LoVo (cell line): ENCODE measurements around the gene INTS12.
A peak's percentile ranks its signal among the peaks of the same experiment; 100 is the strongest.
"Not testable (repeated sequence)": the region's sequence is repeated elsewhere in the genome, so short reads cannot be mapped to it uniquely, and the experiment has no call there.

Source experiments
- DNase-seq: peaks from one replicate; pipeline ENCODE4 v3.0.0-alpha.2; 2016; ENCODE audit warnings: low spot score

The INTS12 gene, protein sequence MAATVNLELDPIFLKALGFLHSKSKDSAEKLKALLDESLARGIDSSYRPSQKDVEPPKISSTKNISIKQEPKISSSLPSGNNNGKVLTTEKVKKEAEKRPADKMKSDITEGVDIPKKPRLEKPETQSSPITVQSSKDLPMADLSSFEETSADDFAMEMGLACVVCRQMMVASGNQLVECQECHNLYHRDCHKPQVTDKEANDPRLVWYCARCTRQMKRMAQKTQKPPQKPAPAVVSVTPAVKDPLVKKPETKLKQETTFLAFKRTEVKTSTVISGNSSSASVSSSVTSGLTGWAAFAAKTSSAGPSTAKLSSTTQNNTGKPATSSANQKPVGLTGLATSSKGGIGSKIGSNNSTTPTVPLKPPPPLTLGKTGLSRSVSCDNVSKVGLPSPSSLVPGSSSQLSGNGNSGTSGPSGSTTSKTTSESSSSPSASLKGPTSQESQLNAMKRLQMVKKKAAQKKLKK

DNA sequence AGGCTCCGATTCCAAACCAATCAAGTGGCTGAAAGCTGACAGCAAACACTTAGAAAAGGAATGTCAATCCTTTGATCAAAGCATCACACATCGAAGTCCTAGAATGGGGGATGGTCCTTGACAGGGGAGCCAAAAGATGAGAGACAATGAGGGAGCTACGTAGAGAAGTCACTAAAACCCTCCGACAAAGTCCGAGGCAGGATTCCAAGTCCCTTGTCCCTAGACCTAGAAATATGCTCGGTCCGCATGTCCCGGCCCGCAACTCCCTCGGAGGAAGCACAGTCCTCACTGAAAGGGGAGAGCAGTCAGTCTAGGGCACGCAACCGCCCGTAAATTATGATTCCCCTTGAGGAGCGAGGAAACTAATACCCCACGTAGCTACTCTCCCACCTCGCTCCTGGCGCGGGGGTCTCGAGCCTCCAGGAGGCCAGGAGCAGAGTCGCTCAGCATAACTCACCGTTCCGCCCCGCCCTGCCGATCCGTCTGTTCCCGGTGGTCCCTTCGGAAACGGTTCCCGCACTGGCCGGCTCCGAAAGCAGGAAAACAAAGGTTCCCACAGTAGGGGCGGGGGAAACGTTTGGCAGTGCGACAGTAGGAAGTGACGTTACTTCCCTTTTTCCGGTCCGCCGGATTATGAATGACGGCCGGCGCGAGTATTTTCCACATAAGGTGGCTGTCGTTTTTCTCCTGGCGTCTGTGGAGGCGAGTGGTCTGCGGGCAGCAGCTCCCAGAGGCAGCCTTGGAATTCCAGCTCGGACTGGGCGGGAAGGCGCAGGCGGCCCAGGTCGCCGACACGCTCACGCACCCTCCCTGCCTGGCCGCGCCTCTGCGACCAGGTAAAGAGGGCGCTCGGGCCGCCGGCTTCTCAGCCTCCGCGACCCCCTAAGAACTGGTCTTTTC is at the start of gene INTS12, which contains the start of gene GSTCD:
TSS of gene INTS12 (minus strand) at position 509 of the 900 bp plus-strand sequence. CDS start 8,684 bp downstream, outside the sequence.
TSS of gene GSTCD (plus strand) at position 604 of the 900 bp plus-strand sequence. CDS start 8,830 bp downstream, outside the sequence.
- DNase-seq, result peak; percentile 90

DNA sequence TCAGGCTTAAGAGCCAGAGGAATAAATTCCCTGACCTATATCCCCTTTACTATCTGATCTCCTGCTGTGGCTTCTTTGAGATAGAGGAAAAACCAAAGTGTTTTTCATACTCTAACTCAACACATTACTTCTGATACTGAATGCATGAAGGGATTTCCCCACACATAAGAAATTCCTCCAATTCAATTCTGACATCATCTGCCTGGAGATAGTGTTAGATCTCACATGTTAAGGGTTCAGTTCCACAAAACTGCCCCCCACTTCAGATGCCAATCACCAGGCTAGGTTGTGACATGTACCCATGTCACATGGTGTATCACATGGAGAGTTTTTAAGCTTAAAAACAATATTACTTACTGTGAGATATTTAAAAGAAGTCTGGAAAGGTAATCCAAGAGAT is 46.9 kb upstream of the INTS12 start:
- no peak for DNase-seq

DNA sequence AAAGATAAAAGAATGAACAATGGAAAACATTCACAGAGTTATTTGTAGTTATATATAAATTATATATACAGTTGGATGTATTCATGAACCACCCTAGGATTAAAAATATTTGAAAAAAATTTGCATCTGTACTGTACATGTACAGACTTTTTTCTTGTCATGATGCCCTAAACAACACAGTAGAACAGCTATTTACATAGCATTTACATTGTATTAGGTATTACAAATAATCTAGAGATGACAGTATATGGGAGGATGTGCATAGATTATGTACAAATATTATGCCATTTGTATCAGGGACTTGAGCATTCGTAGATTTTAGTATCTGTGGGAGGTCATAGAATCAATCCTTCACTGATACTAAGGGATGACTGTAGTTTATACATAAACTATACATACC is 44.9 kb upstream of the INTS12 start:
- no peak for DNase-seq

DNA sequence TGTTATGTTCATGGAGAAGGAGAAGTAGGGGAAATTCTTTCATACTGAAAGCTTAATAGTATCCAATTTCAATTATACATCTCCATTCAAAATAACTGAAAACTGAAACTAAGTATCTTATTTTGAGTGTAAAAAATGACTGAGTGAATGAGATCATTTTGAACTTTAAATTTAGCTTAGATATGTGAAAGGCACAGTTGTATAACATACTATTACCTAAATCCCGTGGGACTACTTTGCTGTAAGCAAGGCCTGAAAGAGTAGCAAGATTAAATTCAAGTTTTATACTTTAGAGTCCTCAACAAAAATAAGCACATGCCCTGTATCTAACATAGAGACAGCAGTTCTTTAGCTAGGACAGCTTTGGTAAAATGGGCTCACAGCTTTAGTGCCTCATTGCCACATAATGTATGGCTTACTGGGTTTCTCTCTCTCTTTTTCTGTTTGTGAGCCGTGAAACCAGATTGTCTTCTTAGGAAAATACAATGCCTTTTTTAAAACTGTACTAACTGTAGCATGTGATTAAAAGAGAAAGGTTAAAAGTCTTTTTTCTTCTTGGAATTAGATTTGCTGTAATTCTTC is 43.3 kb upstream of the INTS12 start:
- DNase-seq, result no peak

DNA sequence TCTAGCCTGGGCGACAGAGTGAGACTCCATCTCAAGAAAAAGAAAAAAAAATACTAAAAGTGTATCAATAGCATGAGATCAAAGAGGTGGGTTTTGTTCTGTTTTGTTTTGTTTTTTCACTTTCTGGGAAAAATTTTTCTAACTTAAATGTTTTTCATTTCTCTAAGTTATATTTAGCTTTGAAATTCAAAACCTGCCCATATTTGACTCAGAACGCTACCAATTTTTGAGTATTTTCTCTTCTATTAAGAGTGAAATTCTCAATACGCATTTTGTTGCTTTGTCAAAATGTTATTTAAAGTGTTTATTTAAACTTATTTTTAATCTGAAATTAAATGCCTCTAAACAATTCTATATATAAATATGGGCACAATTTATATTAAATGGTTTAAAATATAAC is 39.7 kb upstream of the INTS12 start:
- DNase-seq, result no peak

DNA sequence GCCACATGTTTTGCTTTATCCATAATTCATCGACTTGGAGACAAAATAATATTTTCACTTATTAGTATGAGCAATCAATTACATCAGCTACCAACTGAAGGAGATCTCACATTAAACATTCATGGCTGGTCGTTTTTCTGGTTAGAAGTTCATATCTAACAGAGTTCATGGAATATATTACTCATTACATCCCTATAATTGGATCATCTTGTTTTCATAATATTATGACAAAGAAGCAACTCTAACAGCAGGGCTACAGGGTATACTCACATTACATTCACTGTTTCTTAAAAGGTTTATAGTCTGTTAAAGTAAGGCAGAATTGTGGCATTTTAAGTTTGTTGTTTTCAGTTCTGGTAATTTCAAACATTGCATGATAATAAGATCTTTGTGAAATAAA is 33.1 kb upstream of the INTS12 start:
- no peak for DNase-seq

DNA sequence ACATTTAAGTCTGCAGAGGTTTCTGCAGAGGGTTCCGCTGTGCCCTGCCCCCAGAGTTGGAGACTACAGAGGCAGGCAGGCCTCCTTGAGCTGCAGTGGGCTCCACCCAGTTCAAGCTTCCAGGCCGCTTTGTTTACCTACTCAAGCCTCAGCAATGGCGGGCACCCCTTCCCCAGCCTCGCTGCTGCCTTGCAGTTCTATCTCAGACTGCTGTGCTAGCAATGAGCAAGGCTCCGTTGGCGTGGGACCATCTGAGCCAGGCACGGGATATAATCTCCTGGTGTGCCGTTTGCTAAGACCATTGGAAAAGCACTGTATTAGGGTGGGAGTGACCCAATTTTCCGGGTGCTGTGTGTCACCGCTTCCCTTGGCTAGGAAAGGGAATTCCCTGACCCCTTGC is 26.7 kb upstream of the INTS12 start:
- not testable (repeated sequence) for DNase-seq

DNA sequence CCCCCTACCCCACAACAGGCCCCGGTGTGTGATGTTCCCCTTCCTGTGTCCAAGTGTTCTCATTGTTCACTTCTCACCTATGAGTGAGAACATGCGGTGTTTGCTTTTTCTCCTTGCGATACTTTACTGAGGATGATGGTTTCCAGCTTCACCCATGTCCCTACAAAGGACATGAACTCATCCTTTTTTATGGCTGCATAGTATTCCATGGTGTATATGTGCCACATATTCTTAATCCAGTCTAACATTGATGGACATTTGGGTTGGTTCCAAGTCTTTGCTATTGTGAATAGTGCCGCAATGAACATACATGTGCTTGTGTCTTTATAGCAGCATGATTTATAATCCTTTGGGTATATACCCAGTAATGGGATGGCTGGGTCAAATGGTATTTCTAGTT is 21.4 kb upstream of the INTS12 start:
- DNase-seq, result not testable (repeated sequence)

DNA sequence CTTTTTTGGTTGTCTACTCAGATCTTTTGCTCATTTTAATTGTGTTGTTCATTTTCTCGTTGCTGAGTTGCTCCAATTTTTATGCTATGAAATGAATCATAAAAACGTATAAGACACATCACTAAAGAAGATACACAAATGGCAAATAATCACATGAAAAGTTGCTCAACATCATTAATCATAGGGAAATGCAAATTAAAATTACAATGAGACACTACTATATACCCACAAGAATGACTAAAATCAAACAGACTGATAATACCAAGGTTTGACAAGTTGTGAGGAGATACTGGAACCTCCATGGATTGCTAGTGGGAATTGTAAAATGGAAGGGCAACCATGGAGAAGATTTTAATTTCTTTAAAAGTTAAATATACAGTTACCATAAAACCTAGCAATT is 17.1 kb upstream of the INTS12 start:
- DNase-seq, result no peak

DNA sequence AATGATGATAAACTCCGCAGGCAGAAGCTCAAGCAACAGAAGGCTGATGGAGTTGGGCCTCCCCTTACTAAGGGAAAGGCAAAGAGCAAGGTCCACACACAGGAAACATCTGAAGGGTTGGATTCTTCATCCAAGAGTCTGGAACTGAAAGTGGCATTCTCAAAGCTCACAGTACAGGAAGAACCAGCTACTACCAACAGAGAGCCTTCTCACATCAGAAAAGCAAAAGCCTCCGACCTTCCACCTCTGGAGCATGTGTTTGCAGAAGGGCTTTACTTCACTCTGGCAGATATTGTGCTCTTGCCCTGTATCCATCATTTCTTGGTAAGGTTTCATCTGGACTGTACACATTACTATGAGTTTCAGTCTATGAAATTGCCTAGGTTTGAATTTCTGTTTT is 10.7 kb upstream of the INTS12 start:
- no peak for DNase-seq

DNA sequence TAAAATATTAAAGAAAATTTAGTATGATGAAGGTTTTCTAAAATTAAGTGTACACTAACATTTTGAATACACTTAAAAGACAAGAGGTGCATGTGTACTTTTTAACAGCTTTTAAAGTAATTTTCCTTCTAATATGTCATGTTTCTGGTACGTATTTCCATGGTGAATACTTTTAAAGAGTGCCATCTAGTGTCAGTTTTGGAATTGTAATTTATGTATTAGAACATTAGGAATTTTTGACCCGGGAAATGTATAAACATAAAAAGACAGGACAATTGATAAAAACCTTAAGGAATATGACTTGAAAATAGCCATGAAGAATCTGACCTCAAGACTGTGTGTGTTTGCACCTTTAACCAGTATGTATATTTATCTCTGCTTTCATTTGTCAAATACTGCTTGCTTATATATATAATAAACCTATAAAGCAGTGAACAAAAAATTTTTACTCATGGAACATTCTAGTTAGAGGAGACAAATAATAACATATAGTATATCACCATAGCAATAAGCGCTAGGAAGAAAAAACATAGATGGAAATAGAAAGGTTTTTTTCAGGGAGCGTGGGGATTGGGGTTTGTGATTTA is 7.3 kb upstream of the INTS12 start:
- DNase-seq, result peak; percentile 55

DNA sequence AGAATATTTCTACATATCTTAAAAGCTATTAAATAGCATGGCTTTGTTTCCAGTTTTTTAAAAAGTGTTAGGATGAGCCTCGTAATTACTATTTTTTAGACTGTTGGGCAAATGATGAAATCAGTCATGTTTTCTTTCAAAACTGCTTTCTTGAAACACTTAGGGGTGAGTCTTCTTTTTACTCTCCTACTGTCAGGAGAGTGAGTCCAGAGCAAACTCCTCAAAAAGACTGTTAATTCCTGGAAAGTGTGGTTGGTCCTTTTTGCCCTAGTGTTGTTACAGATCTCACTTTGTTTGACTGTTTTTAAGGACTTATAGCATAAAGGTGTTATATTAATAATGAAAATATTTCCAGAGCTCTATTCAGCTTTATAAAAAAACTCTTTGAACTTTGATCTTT is 6.4 kb upstream of the INTS12 start:
- no peak for DNase-seq

DNA sequence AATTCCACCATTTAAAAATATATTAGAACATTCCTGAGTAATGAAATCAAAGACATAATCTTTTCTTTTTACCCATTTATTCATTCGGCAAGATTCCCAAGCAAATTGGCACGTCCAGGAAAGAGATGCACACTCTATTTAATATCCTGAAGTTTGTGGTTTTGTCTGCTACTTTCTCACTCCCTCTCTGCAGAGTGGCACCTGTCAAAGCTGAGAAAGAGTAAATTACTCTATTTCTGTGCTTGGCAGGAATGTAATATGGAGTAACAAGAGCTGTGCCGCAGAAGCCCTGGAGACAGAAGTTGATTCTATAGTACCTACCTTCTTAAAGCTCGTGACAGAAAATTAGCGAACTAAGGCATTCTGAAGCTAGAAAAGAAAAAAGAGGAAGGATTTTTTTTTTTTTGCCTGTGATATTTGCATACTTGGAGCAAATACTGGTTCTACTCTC is 5.6 kb upstream of the INTS12 start:
- DNase-seq, result no peak

DNA sequence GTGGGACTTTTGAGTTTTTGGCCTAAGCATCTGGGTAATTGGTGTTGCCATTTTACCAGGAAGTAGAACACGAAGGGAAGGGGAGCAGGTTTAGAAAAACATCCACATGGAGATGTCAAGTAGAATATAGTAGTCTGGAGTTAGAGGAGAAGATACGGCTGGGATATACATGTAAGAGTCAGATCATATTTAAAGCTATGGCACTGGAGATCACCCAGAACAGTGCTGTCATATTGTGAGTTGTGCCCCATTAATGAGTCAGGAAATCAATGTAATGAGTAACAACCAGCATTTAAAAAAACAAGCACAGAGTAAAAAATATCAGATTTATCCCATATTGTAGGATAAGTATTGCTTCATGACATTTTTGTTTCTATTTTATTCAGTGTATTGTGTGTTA is 4.3 kb upstream of the INTS12 start:
- DNase-seq, result no peak

DNA sequence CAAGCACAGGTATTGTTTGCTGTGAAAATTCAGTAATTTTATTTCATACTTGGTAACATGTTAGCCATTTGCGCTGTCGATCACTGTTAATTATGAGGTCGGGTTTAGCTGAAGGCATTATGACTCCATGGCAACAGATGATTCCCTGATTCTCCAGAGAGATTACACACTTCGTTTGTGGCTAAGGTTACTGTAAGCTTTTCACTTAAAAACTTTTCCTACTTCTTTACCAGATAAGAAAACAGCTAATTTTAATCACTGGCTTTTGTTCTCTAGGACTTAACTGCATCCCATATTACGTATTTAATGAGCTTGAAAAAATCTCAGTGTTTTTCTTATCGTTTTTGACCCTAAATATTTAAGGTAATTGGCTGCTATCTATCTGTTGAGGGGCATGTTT is 2.2 kb upstream of the INTS12 start:
- DNase-seq, result no peak

DNA sequence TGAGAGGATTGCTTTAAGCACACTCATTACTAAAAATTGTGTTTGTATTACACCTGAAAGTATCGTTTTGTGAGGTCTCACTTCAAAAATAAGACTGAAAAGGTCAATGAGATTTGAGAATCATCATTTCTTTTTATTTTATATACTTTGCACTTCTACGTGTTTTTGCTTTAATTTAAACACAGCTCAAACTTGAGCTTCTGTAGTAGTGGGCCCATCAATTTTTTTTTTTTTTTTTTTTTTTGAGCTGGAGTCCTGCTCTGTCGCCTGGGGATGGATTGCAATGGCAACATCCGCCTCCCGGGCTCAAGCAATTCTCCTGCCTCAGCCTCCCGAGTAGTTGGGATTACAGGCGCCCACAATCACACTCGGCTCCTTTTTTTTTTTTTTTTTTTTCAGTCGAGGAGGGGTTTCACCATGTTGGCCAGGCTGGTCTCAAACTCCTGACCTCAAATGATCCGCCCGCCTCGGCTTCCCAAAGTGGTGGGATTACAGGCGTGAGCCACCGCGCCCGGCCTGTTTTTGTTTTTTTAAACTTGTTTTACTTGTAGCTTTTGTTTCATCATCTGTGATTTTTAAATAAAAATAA is 1.6 kb upstream of the INTS12 start:
- DNase-seq, result no peak

DNA sequence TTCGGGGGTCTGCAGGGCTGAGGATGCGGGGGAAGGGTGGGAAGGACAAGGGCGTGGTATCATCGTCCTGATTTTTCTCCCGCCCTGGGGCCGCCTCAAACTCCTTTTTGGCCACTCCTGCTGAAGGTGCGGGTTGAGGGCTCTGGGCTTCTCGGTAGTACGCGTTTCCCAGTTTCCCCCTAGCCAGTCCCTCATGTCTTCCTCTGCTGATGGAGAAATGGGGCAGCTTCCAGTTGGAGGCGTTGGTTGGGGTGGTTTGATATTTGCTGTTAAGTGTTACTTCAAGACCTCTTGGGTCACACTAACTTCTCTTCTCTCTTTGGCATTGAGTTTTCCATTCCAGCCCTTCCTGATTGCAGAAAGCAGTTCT is 577 bp upstream of the INTS12 start:
- peak; percentile 27 for DNase-seq

DNA sequence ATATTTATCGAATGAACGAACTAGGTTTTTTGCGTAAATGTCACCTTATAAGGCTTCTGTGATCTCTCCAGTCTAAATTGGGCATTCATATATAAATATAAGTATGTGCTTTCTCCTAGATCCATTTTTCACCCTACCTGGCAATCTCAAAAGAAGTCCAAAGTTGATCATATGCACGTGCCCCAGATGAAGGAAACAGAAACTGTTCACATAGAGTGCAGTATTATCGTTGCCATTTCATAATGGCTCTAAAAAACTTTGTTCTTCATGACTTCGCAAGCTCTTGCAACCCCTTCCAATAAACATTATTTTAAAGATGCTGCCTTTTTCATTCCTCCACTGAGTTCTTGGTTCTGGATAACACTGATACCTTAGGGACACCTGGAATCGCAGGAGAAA is 708 bp downstream of the INTS12 start:
- no peak for DNase-seq

DNA sequence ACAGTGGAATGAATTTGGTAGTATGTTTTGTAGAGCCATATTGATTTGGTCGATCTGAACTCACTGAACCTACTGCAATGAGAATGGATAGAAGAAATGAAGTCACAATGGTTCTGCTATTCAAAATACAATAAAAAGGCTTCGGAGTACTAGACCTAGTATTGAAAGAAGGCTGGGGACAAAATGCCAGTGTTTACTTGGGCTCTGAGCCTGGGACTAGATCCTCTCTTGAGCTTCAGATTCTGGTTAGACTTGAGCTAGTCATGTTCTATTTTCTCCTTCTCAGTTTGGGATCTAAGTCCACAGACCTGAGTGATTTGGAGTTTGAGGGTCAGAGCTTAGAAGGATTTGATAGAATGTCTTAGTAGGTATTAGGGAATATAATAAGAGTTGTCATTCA is 9.9 kb downstream of the INTS12 start:
- DNase-seq, result no peak

DNA sequence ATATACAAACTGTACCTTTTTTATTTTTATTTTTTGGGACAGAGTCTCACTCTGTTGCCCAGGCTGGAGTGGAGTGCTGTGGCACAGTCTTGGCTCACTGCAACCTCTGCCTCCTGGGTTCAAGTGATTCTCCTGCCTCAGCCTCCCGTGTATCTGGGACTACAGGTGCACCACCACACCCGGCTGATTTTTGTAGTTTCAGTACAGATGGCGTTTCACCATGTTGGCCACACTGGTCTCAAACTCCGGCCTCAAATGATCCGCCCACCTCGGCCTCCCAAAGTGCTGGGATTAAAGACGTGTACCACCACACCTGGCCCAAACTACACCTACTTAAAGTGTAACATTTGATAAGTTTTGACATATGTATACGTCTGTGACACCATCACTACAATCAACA is 12.7 kb downstream of the INTS12 start:
- not testable (repeated sequence) for DNase-seq

DNA sequence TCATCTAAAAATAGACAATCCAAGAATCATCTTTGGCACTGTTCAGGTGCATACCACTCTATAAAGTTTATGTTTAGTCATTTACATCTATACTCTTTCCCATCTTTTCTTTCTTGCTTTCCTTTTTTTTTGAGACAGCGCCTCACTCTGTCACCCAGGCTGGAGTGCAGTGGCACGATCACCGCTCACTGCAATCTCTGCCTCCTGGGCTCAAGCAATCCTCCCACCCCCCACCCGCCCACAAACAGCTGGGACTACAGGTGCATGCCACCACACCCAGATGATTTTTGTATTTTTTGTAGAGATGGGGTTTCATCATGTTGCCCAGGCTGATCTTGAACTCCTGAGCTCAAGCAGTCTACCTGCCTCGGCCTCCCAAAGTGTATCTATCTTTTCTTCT is 13.7 kb downstream of the INTS12 start:
- not testable (repeated sequence) for DNase-seq

DNA sequence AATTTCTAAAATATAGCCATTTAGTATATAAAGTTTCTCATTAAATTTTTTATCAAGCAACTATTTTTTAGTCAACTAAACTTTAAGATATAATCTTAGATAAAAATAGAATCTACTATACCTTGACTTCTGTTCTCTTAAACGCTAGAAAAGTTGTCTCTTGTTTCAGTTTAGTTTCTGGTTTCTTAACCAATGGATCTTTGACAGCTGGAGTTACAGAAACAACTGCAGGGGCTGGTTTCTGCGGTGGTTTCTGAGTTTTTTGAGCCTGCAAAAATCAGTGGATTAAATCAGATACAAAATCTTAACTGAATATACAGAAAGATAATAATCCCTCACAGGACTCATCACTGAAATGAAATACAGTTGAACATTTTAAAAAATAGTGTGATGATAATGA is 21.9 kb downstream of the INTS12 start:
- DNase-seq, result no peak
